ENCODE data around the gene ITGA11.

DNA sequence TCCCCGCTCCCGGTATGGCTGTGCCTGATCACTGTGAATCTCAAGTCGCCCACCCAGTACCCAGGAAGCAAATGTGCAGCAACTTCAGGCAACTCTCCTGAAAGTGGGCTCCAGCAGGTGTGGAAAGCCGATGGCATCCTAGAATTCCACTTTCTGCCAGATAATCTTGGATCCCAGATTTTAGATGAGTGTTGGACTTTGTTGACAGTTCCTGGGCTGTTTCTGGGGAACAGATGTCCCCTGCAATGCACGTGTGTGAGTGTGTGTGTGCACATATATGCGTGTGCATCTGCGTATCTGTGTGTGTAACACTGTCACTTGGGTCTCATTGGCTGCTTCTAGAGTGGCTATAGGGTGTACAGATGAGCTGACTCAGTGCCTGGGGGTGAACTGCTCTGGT, 95.4 kb downstream of the ITGA11 start:
- TF ChIP-seq, protein P1, sequence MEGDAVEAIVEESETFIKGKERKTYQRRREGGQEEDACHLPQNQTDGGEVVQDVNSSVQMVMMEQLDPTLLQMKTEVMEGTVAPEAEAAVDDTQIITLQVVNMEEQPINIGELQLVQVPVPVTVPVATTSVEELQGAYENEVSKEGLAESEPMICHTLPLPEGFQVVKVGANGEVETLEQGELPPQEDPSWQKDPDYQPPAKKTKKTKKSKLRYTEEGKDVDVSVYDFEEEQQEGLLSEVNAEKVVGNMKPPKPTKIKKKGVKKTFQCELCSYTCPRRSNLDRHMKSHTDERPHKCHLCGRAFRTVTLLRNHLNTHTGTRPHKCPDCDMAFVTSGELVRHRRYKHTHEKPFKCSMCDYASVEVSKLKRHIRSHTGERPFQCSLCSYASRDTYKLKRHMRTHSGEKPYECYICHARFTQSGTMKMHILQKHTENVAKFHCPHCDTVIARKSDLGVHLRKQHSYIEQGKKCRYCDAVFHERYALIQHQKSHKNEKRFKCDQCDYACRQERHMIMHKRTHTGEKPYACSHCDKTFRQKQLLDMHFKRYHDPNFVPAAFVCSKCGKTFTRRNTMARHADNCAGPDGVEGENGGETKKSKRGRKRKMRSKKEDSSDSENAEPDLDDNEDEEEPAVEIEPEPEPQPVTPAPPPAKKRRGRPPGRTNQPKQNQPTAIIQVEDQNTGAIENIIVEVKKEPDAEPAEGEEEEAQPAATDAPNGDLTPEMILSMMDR (IDR thresholded peaks at IDR 0.05; ENCODE audit: insufficient read depth, low read depth, low read length), result no peak
- no peak for TF ChIP-seq EZH2 (IDR thresholded peaks at IDR 0.05; ENCODE audit: insufficient read depth, low read length)
